Measurements from ENCODE around the gene SKIC3. TPM values are rescaled to one million over a fixed set of nuclear protein-coding genes. Genes with fewer than 3 reads are reported as not detected.

The SKIC3 gene
- total RNA-seq, 8 experiments from 2014 or later, result 57.6 to 83.5 (median 68.6) TPM

DNA sequence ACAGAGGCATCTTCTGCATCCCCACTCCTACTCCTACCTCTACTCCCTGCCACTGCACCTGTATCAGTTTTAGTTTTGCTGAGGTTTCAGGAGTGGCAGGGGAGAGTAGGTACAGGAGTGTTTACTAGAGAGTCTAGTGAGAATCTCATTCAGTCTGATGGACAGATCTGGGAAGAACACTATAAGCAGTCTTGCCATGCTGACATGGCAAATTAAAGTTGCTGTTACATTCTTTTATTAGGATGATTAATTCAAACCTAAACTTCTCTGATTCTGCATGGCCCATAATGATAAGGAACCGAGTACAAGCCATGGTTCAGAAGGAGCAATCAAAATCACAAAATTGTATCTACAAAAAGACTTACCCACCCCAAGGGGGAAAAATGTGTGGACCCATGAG, 7.5 kb upstream of the SKIC3 start:
- in situ Hi-C loops (cut with MboI; ENCODE audit: low pct_unique_long_range_greater_than_20kb in 2 of 9, low sequenced_read_pairs in 9 of 9, unreplicated experiment in 9 of 9), result no loop called here
- Histone ChIP-seq H3K27ac (no peak overlapping the region), H3K4me3 (no peak overlapping the region), H3K4me1 (replicated peaks in 1 of 2) (no peaks in the 10 kb centered on the region)
- 83 to 100% (median 100%) methylated on average over 1 of the region's 1 CpG; no CpG with 5 or more reads in 4 of the 10 experiments for WGBS, 10 experiments
- no peak for ATAC-seq (replicated peaks in 6 of 8)

DNA sequence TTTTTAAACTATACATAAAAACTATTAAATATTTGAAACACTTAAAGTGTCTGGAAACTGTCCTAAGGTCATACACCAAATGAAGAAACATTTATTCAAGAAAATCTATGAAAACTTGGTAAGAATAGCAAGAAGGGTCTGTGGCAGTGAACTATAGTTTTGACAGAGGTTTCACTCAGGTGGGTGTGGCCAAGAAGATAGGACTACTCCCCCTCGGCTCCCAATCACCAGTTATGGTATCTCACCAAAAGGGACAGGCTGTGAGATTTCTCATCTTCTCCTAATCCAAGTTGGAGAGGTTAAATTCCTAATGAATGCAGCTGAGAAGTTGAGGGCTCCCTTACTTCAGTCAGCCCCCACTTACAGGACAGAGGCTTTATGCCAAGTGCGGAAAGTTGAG, 3.1 kb upstream of the SKIC3 start:
- peaks cover 4 to 11% of the 10 kb centered on the region in 2 donors for H3K4me1 ChIP-seq (replicated peaks in 1 of 2)
- H3K27ac ChIP-seq, result no peak overlapping the region
- no peak for ATAC-seq (replicated peaks in 6 of 8)
- WGBS, 10 experiments, result 86 to 100% (median 93%) methylated on average over 1 to 2 of the region's 2 CpGs; no CpG with 5 or more reads in 4 of the 10 experiments
- in situ Hi-C loops (cut with MboI; ENCODE audit: low pct_unique_long_range_greater_than_20kb in 2 of 9, low sequenced_read_pairs in 9 of 9, unreplicated experiment in 9 of 9), result no loop called here
- no peak overlapping the region for H3K4me3 ChIP-seq

DNA sequence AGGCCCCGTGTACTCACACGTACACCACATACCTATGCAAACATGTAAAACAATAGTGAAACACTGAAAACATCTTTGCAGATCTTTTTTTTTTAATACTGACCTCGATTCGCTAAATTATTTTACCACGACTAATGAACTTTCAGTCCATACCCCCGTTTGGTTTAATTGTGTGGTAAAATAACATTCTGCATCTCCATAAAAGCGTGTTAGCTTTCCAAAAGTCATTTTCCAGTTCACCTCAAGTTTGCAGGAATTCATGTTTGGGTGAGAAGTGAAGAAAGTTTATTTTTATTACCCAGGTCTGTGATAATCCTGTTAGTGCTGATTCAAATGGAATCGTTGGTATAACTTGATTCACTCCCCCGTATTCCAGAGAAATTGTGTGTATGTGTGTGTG, 776 bp upstream of the SKIC3 start:
- WGBS, 10 experiments, result 0 to 4% (median 1%) methylated on average over 1 to 9 of the region's 9 CpGs
- Histone ChIP-seq H3K4me1 (replicated peaks in 1 of 2) (peaks cover 4 to 11% of the 10 kb centered on the region in 2 donors), H3K4me3 (peak overlapping the region; percentile 52 to 63 (median 59)), H3K27ac (peak overlapping the region in 1 of 2 donors; percentile 16)
- in situ Hi-C loops (cut with MboI; ENCODE audit: low pct_unique_long_range_greater_than_20kb in 2 of 9, low sequenced_read_pairs in 9 of 9, unreplicated experiment in 9 of 9), result no loop called here
- no peak for ATAC-seq (replicated peaks in 6 of 8)

DNA sequence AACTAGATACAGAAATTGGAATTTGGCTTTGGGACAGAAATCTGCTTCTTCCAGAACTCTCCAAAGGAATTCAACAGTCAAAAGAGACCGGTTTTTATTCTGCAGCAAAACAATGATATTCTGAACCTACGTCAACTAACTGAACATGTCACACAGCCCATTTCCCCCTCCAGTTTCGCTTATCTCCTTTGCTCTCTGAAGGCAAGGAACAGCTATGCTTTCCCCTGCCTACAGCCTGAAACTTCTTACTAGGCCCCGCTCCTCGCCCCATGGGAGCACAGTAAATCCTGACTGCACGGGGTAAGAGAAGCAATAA, 488 bp downstream of the SKIC3 start:
- peak overlapping the region; percentile 52 to 63 (median 59) for H3K4me3 ChIP-seq
- peak in 3 of 8 experiments; percentile 30 to 39 (median 38) for ATAC-seq (replicated peaks in 6 of 8)
- WGBS, 10 experiments, result 0 to 8% (median 0%) methylated on average over 1 to 6 of the region's 6 CpGs; no CpG with 5 or more reads in 4 of the 10 experiments
- in situ Hi-C loops (cut with MboI; ENCODE audit: low pct_unique_long_range_greater_than_20kb in 2 of 9, low sequenced_read_pairs in 9 of 9, unreplicated experiment in 9 of 9), result no loop called here
- H3K27ac ChIP-seq, result peak overlapping the region; percentile 70 to 79
- peaks cover 4 to 11% of the 10 kb centered on the region in 2 donors for H3K4me1 ChIP-seq (replicated peaks in 1 of 2)

DNA sequence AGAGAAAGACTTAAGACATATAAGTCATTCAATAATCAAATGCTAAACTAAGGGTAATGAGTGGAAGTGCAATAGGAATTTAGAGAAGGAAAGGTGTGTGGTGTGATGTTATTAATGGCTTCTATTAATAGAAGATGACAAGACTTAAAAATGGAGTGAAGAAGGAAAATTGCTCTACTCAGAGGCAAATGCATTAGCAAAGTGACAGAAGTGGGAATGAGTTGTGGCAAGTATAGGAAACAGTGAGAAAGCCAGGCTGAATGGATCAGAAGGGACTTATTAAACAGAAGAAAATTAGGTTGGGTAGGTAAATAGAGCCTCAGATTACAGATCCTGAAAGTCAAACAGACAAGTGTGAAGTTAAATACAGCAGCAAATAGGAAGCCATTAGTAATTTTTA, 5.7 kb downstream of the SKIC3 start:
- H3K4me1 ChIP-seq (replicated peaks in 1 of 2), result peaks cover 4 to 5% of the 10 kb centered on the region in 2 donors
- in situ Hi-C loops (cut with MboI; ENCODE audit: low pct_unique_long_range_greater_than_20kb in 2 of 9, low sequenced_read_pairs in 9 of 9, unreplicated experiment in 9 of 9), result no loop called here
- H3K4me3 ChIP-seq, result no peak overlapping the region
- ATAC-seq (replicated peaks in 6 of 8), result no peak
- no peak overlapping the region for H3K27ac ChIP-seq

DNA sequence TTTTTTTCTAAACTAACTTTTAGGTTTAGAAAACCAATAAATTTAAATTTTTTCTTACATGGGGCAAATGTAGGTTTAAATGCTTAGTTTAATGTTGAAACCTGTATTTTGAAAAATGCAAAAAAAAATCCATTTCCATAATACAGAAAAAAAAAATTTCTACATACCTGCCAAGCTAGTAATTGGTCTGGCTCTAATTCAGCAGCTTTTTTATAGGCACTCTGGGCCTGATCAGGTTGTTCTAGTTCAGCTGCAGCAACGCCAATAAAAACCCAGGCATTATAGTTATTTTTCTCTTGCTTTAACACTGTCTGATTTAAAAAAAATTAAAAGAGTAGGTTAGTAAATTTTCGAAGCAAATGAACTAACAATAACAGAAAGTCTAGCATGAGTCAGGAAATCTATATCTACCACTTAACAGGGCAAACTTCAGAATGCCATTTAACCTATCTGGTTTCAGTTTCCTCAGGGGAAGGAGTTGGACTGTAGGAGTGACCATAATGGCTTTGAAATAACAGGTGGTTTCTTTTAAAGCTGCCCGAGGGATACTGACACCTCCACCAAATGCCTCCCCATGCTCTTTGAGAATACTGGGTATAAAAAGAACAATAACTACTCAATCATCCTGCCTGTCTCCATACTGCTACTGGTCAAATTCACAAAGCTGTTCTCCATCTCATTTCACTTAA, 11.6 kb downstream of the SKIC3 start:
- no peak overlapping the region for H3K4me3 ChIP-seq
- peak in 1 of 8 experiments; percentile 38 for ATAC-seq (replicated peaks in 6 of 8)
- no peak overlapping the region for H3K27ac ChIP-seq
- WGBS, 10 experiments, result 37 to 100% (median 68%) methylated on average over 2 to 3 of the region's 3 CpGs
- in situ Hi-C loops (cut with MboI; ENCODE audit: low pct_unique_long_range_greater_than_20kb in 2 of 9, low sequenced_read_pairs in 9 of 9, unreplicated experiment in 9 of 9), result no loop called here
- H3K4me1 ChIP-seq (replicated peaks in 1 of 2), result no peaks in the 10 kb centered on the region

DNA sequence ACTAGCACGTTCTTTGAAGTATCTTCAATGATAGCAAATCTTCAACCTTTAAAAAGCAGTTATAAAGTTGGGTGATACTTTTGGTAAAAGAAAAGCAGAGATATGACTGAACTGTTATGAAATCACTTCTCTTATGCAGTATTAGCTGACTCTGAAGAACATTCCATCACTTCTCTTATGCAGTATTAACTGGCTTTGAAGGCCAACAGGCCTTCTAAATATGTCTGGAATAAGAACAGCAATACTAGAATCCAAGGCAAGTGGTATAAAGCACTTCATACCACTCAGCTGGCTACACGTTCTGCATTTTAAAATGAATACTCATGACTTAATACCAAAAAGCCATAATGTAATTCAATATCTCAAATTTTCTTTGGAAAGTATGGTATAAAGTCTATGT, 17.3 kb downstream of the SKIC3 start:
- no peak for ATAC-seq (replicated peaks in 6 of 8)
- in situ Hi-C loops (cut with MboI; ENCODE audit: low pct_unique_long_range_greater_than_20kb in 2 of 9, low sequenced_read_pairs in 9 of 9, unreplicated experiment in 9 of 9), result no loop called here
- Histone ChIP-seq H3K27ac (no peak overlapping the region), H3K4me1 (replicated peaks in 1 of 2) (no peaks in the 10 kb centered on the region), H3K4me3 (no peak overlapping the region)
- 25 to 100% (median 84%) methylated on average over 1 to 2 of the region's 2 CpGs; no CpG with 5 or more reads in 2 of the 10 experiments for WGBS, 10 experiments

DNA sequence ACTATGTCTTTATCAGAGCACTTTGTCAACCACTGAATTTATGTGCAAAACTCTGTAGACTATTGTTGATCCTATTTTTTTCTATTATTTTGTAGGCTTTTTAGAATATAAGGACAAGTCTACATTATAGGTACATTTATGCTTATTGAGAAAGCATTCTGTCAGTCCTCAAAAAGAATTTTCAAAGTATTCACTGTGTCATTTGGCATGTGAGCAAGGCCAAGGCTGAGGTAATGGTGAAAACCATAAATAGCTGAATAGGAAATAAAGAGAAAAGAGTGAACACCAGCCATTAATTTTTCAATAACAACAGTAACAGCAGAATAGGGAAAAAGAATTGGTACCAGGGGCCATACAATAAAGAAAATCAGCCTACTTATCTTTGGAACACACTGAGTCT, 21.0 kb downstream of the SKIC3 start:
- ATAC-seq (replicated peaks in 6 of 8), result no peak
- H3K4me1 ChIP-seq (replicated peaks in 1 of 2), result no peaks in the 10 kb centered on the region
- H3K27ac ChIP-seq, result no peak overlapping the region
- in situ Hi-C loops (cut with MboI; ENCODE audit: low pct_unique_long_range_greater_than_20kb in 2 of 9, low sequenced_read_pairs in 9 of 9, unreplicated experiment in 9 of 9), result no loop called here
- H3K4me3 ChIP-seq, result no peak overlapping the region

DNA sequence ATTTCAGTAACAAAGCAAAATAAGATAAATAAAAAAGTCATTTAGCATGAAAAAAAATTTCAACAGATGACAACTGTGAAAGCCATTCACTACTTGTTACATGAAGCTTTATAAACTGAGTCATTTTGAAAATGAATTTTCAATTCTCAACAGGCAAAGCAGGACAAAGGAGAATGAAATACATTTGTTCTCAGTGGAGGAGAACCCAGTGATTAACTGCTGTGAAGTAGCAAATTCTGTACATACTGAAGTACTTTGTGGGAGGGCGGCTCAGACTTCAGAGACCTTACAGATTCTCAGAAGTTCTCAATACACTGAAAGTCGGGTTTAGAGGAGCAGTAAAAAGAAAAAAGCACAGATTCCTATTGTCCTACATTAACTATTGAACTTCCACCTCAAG, 21.7 kb downstream of the SKIC3 start:
- no peak overlapping the region for H3K4me3 ChIP-seq

DNA sequence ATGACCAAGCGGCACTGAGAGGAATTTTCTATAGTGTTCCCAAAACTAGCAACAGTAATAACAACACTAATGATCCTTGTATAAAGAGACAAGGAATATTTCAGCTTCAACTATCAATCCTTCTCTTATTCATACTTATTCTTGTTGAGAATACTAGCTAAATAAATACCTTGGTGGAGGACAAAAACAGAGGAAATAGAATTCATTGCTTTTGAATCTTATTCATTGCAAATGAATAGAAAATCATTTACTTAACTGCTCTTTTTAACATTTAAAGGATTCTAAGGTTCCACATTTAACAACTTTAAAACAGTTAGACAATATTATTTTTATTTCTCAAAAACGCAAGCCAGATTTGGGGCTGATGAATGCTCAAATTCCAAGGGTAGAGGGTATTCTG, 22.4 kb downstream of the SKIC3 start:
- WGBS, 10 experiments, result 91 to 100% (median 100%) methylated on average over 1 to 2 of the region's 2 CpGs
- H3K4me3 ChIP-seq, result no peak overlapping the region
- in situ Hi-C loops (cut with MboI; ENCODE audit: low pct_unique_long_range_greater_than_20kb in 2 of 9, low sequenced_read_pairs in 9 of 9, unreplicated experiment in 9 of 9), result no loop called here
- H3K4me1 ChIP-seq (replicated peaks in 1 of 2), result no peaks in the 10 kb centered on the region
- no peak overlapping the region for H3K27ac ChIP-seq
- ATAC-seq (replicated peaks in 6 of 8), result no peak

More for the DNA sequence above, 21.7 kb downstream of the SKIC3 start:
- in situ Hi-C loops (cut with MboI; ENCODE audit: low pct_unique_long_range_greater_than_20kb in 2 of 9, low sequenced_read_pairs in 9 of 9, unreplicated experiment in 9 of 9), result no loop called here
- no peak overlapping the region for H3K27ac ChIP-seq
- 31 to 80% (median 50%) methylated on average over 1 to 2 of the region's 2 CpGs; no CpG with 5 or more reads in 2 of the 10 experiments for WGBS, 10 experiments
- no peaks in the 10 kb centered on the region for H3K4me1 ChIP-seq (replicated peaks in 1 of 2)
- ATAC-seq (replicated peaks in 6 of 8), result no peak

DNA sequence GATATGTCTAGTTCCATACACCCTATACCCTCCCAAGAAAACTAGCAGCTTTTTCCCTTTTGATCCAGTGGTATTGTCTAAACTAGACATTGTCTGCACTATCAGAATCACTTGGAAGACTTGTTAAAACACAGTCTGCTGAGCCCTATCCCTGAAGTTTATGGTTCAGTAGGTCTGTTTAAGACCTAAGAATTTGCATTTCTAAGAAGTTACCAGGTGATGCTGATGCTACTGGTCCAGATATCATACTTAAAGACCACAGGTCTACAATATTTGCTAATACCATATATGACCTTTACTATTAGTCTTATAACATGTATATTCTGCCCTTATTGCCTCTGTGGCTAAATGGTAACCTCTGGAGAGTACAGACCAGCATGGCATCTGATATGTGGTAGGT, 23.3 kb downstream of the SKIC3 start:
- H3K4me3 ChIP-seq, result no peak overlapping the region
- in situ Hi-C loops (cut with MboI; ENCODE audit: low pct_unique_long_range_greater_than_20kb in 2 of 9, low sequenced_read_pairs in 9 of 9, unreplicated experiment in 9 of 9), result no loop called here
- ATAC-seq (replicated peaks in 6 of 8), result no peak
- no peak overlapping the region for H3K27ac ChIP-seq
- no peaks in the 10 kb centered on the region for H3K4me1 ChIP-seq (replicated peaks in 1 of 2)

DNA sequence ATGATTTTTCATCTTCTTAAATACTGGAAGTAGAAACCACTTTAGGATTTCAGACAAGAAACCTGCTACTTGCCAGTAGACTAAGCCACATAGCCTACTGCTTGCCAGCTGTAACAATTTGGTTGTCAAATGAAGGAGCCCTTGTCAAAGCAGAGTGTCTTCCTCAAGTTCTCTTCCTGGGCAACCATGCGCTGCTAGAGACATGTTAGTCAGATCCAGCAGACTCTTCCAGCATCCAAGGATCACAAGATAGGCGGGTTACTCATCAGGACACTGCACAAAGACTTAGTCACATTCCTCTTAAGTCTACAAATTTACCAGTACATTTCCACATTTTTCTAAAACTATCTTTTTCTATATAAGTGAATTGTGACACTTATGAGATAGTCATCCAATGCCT, 24.4 kb downstream of the SKIC3 start:
- Histone ChIP-seq H3K4me3 (no peak overlapping the region), H3K27ac (no peak overlapping the region), H3K4me1 (replicated peaks in 1 of 2) (no peaks in the 10 kb centered on the region)
- WGBS, 10 experiments, result 0 to 100% (median 89%) methylated on average over 1 to 2 of the region's 2 CpGs; no CpG with 5 or more reads in 2 of the 10 experiments
- ATAC-seq (replicated peaks in 6 of 8), result peak in 3 of 8 experiments; percentile 69 to 86 (median 77)
- in situ Hi-C loops (cut with MboI; ENCODE audit: low pct_unique_long_range_greater_than_20kb in 2 of 9, low sequenced_read_pairs in 9 of 9, unreplicated experiment in 9 of 9), result no loop called here

DNA sequence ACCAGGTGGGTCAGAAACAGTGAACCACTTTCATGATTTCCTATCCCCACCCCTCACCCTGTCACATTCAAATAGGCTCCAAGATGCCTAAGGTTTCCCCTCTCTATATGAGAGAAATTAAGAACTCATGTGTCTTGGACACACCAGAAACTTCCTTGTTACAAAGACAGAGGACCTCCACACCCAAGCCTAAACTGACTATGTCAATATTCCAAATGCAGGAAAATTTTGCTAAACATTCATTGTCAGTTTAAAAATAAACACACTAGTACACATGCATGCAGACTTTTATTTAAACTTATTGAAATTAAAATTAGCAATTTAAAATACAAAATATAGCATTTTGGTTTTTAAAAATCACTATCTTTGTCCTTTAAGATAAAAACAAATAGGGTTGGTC, 26.2 kb downstream of the SKIC3 start:
- in situ Hi-C loops (cut with MboI; ENCODE audit: low pct_unique_long_range_greater_than_20kb in 2 of 9, low sequenced_read_pairs in 9 of 9, unreplicated experiment in 9 of 9), result no loop called here
- H3K4me3 ChIP-seq, result no peak overlapping the region
- H3K27ac ChIP-seq, result no peak overlapping the region
- H3K4me1 ChIP-seq (replicated peaks in 1 of 2), result no peaks in the 10 kb centered on the region
- ATAC-seq (replicated peaks in 6 of 8), result peak in 3 of 8 experiments; percentile 42 to 68 (median 56)

DNA sequence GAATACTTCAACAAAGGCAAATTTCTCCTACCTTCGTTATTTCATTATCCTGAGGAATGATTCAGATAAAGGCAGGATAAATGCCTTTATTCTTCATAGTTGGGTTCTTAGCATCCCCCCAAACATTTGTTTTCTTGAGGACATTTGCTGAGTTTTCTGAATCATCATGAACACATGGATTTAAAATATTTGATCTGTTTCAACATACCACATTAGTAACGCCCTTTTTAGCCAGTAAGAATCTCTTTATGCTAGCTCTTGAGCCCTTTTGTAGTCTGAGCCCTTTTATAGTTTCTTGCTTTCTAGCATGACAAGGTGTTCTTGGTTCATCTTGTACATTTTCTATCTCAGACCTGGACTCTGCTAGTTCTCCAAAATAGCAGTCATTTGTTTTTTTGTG, 27.9 kb downstream of the SKIC3 start:
- Histone ChIP-seq H3K4me3 (no peak overlapping the region), H3K4me1 (replicated peaks in 1 of 2) (no peaks in the 10 kb centered on the region), H3K27ac (no peak overlapping the region)
- ATAC-seq (replicated peaks in 6 of 8), result no peak
- WGBS, 10 experiments, result 70 to 100% (median 100%) methylated on average over 1 to 2 of the region's 2 CpGs; no CpG with 5 or more reads in 3 of the 10 experiments
- in situ Hi-C loops (cut with MboI; ENCODE audit: low pct_unique_long_range_greater_than_20kb in 2 of 9, low sequenced_read_pairs in 9 of 9, unreplicated experiment in 9 of 9), result no loop called here
